Activated T-helper 1 cell treated with anti-CD3 and anti-CD28 coated beads, Interleukin-12 subunit alpha, Interleukin-12 subunit beta, Interleukin-2, Interleukin-4 antibody, amounts not matched to agents 30 ng/mL and 10 ng/mL and 1 ng/mL, durations not matched to agents 14 hours and 24 hours and 36 hours (primary cell): Measurements from ENCODE around the gene RUNX1. TPM values are rescaled to one million over a fixed set of nuclear protein-coding genes. Genes with fewer than 3 reads are reported as not detected.
A peak's percentile ranks its signal among the peaks of the same experiment; 100 is the strongest.

Experiments
- DNase-seq: peaks from one replicate; pipeline ENCODE4 v3.0.0; 2021; ENCODE audit warnings: low spot score
- H3K27ac Mint-ChIP-seq: one replicate; pipeline ENCODE4 v1.8.0; 2021; ENCODE audit warnings: mild to moderate bottlenecking, mixed read lengths
- H3K27me3 Mint-ChIP-seq: one replicate; pipeline ENCODE4 v1.8.0; 2022; ENCODE audit warnings: mild to moderate bottlenecking, moderate library complexity, mixed read lengths; ENCODE audit not compliant: insufficient read depth
- H3K36me3 Mint-ChIP-seq: one replicate; pipeline ENCODE4 v1.8.0; 2021; ENCODE audit warnings: low read depth, mixed read lengths
- H3K4me1 Mint-ChIP-seq: one replicate; pipeline ENCODE4 v1.8.0; 2021; ENCODE audit warnings: low read depth, mixed read lengths
- H3K4me3 Mint-ChIP-seq: one replicate; pipeline ENCODE4 v1.8.0; 2021; ENCODE audit warnings: mild to moderate bottlenecking, moderate library complexity, mixed read lengths
- H3K9me3 Mint-ChIP-seq: one replicate; pipeline ENCODE4 v1.8.0; 2021; ENCODE audit warnings: mixed read lengths
- intact Hi-C: fragments of 100-400 bp; cut with micrococcal nuclease; formaldehyde crosslinking; loops from one replicate; pipeline ENCODE4 v1.15.1; 2024
- total RNA-seq: library from RNA; stranded (reverse); gene quantifications from 2 replicates; pipeline ENCODE4 v1.2.3, GENCODE V29; 2022

Gene RUNX1
- total RNA-seq, 1 donor from 2014 or later, result 116 TPM

DNA sequence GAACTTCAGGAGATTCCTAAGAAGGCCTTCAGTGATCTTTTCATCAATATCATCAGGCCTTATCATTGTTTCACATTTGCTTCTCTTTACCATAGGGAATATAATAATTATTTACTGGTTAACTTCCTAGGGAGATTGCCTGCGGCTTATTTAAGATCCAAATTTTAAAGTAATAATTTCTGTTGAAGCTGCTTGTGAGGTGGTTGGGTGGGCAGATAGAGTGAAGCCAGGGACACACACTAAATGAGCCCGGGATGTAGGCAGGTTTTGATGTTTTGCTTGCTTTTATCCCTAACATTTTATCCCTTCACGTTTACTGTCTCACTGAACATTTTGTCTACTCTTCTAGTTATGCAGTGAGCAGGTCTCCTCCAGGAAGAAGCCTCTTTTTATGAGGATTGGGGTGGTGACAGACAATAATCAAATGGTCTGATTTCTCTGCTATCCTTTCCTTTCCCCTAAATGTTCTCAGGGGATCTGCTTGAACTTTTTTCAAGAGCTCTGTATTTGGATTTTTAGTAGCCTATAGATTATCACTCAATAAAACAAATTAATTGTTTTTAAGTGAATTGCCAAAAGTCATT is 164.7 kb downstream of the RUNX1 start:
- no peaks in the 10 kb centered on the region for H3K9me3 Mint-ChIP-seq
- H3K36me3 Mint-ChIP-seq, result peaks cover 55% of the 10 kb centered on the region
- H3K4me3 Mint-ChIP-seq, result peak overlapping the region; percentile 81
- H3K27me3 Mint-ChIP-seq, result peaks cover 3% of the 10 kb centered on the region
- H3K27ac Mint-ChIP-seq, result no peak overlapping the region
- H3K4me1 Mint-ChIP-seq, result peaks cover 69% of the 10 kb centered on the region
- intact Hi-C loops, result loop anchor here (5.0 kb wide), 1 partner anchor 192 kb away; no protein-coding TSS in a partner anchor
- no peak for DNase-seq

DNA sequence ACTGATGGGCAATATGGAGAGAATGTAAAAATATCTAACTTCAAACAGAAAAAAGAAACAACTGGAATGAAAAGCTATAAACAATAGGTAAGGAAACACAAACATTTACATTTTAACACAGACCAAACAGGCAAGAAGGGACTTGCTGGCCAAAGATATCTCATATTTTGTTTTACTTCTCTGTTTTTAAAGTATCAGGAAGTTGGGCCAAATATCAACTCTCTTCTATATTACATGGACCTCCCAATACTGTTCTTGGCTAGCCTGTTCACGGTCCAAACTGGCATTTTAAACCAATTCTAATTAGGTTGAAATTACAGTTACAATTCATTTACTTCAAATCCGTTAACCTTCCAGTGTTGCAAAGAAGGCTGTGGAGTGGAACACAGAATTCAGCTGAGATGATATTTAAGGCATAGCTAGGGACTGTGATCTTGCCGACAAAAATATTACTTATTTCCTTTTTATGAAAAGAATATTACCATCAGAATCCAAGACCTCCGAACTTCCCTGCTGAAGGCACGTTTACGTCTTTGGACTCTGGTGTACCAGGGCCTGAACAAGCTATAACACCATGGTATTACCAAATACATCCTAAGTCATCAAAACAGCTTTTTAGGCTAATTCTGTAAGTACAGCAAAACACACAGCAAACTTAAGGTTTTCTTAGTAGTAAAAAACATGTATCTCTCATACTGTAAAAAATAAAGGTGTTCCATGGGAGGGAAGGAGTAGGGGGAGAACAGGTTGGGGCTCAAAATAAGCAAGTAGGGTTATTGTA is 165.4 kb downstream of the RUNX1 start:
- intact Hi-C loops, result loop anchor here (2.0 to 5.0 kb wide), 2 partner anchors 17 to 191 kb away; no protein-coding TSS in a partner anchor
- Mint-ChIP-seq H3K36me3 (peaks cover 56% of the 10 kb centered on the region), H3K4me3 (peak overlapping the region; percentile 67), H3K27me3 (peaks cover 3% of the 10 kb centered on the region), H3K4me1 (peaks cover 73% of the 10 kb centered on the region), H3K9me3 (no peaks in the 10 kb centered on the region), H3K27ac (no peak overlapping the region)
- DNase-seq, result no peak

DNA sequence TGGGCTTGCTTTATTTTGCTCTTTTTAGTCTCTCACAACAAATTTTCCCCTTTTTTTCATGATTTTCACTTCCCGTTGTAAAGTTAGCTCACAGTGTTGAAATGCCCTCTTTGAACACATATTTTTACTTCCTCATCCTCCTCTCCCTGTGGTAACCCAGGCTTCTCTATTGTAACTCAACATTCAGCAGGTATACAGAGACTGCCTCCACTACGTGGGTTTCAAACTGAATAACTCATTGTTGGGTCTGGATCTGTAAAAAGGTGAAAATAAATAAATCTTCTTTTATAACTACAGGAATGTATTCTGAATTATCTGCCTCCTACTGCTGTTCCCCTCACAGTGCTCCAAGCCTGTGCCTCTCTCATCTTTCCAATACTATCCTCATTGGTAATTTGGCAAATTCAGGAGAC is 166.4 kb downstream of the RUNX1 start:
- no peaks in the 10 kb centered on the region for H3K27me3 Mint-ChIP-seq

DNA sequence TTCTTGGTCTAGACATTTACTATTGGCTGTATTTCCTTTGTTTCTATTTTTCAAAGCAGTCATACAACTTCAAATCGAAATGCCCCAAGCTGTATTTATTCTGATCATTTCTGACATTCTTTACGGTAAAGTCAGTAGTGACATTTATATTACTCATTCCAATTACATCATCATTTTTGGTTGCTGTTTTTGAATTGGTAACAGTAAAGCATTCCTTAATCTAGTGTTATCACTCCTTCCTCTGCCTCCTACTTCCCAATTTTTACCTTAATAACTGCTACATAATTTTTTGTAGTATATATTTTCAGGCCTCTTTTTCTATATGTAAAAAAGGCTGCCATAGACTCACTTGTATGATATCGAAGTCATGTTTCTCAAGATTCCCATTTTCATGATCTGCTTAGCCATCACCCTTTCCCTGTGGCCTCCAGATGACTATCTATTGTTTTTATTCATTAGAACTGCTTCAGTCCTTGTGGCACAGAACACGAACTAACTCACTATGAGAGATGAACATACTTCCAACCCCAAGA is 167.2 kb downstream of the RUNX1 start:
- Mint-ChIP-seq H3K9me3 (no peaks in the 10 kb centered on the region), H3K4me1 (peaks cover 74% of the 10 kb centered on the region), H3K27me3 (no peaks in the 10 kb centered on the region), H3K36me3 (peaks cover 64% of the 10 kb centered on the region), H3K27ac (peak overlapping the region; percentile 36), H3K4me3 (peak overlapping the region; percentile 67)
- intact Hi-C loops, result loop anchor here (2.0 to 5.0 kb wide), 2 partner anchors 15 to 190 kb away; no protein-coding TSS in a partner anchor
- no peak for DNase-seq

More for the DNA sequence above, 166.4 kb downstream of the RUNX1 start:
- H3K36me3 Mint-ChIP-seq, result peaks cover 63% of the 10 kb centered on the region
- peaks cover 77% of the 10 kb centered on the region for H3K4me1 Mint-ChIP-seq
- peak overlapping the region; percentile 36 for H3K27ac Mint-ChIP-seq
- peak overlapping the region; percentile 67 for H3K4me3 Mint-ChIP-seq
- no peaks in the 10 kb centered on the region for H3K9me3 Mint-ChIP-seq
- no peak for DNase-seq
- intact Hi-C loops, result loop anchor here (2.0 to 5.0 kb wide), 2 partner anchors 16 to 190 kb away; no protein-coding TSS in a partner anchor

DNA sequence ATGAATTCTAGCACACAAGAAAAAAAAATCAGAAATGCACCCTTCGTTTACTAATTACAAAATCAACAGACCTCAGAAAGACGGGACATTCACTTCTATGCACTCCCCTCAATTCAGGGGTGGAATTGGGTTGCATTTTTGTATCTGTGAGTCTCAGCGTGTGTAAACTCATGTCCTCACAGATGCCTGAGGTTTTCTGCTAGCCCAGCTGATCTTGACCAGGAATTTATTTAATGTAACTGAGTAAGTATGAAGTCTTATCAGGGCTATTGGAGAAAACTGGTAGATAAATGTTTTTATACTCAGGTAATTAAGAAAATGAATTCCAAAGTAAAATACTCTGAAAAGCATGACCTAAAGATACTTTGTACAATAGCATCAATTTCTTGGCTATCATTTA is 167.7 kb downstream of the RUNX1 start:
- Mint-ChIP-seq H3K9me3 (no peaks in the 10 kb centered on the region), H3K36me3 (peaks cover 65% of the 10 kb centered on the region), H3K4me3 (peak overlapping the region; percentile 67), H3K27ac (no peak overlapping the region), H3K4me1 (peaks cover 74% of the 10 kb centered on the region), H3K27me3 (no peaks in the 10 kb centered on the region)
- intact Hi-C loops, result loop anchor here (5.0 kb wide), 1 partner anchor 189 kb away; no protein-coding TSS in a partner anchor
- DNase-seq, result no peak

DNA sequence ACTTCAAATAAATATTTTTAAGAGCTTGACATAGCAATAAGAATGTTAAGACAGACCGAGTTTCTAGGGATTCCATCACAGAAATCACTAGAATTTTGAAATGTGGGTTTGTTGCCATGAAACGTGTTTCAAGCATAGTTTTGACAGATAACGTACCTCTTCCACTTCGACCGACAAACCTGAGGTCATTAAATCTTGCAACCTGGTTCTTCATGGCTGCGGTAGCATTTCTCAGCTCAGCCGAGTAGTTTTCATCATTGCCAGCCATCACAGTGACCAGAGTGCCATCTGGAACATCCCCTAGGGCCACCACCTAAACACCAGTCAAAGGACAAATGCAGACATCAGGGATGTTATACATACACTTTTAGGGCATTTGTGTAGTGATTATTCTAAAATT is 168.7 kb downstream of the RUNX1 start:
- Mint-ChIP-seq H3K4me1 (peaks cover 72% of the 10 kb centered on the region), H3K27ac (no peak overlapping the region), H3K36me3 (peaks cover 72% of the 10 kb centered on the region), H3K4me3 (no peak overlapping the region), H3K27me3 (no peaks in the 10 kb centered on the region), H3K9me3 (no peaks in the 10 kb centered on the region)
- intact Hi-C loops, result loop anchor here (5.0 kb wide), 1 partner anchor 188 kb away; no protein-coding TSS in a partner anchor
- no peak for DNase-seq

DNA sequence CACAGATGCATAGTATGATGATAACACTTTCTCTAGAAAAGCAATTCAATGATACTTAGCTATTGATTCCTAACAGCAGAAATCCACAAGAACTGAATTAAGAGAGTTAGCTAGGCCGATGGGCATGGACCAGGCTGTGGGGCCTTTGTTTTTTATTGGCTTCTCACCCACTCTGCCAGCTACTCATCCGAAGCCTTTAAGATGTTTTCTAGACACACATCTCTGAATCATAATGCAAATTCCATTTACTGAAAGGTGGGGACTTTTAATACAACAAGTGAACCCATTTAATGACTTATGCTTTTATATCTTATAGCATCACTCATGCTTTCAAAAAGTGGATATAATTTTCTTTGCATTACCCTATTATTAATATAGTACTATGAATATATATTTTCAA is 170.2 kb downstream of the RUNX1 start:
- Mint-ChIP-seq H3K9me3 (no peaks in the 10 kb centered on the region), H3K4me1 (peaks cover 70% of the 10 kb centered on the region), H3K27me3 (no peaks in the 10 kb centered on the region), H3K27ac (no peak overlapping the region), H3K4me3 (no peak overlapping the region), H3K36me3 (peaks cover 72% of the 10 kb centered on the region)
- intact Hi-C loops, result no loop called here
- DNase-seq, result no peak

DNA sequence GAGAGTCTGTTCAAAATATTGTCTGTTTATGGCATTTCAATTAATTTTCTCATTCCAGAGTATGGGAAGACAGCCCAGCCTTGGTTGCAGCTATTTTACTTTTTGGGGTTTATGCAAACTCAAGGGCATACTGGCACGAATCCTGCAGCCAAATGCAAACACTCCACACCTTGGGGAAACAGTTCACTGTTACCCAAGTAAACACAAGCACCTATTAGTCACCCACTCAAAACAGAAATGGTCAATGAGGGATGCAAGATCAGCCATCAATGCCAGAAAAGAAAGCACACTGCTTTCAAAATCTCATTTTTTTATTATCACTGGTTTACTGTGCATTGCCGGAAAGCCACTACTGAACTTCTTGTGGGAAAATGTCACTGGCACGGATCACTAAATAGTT is 170.6 kb downstream of the RUNX1 start:
- Mint-ChIP-seq H3K9me3 (no peaks in the 10 kb centered on the region), H3K27me3 (no peaks in the 10 kb centered on the region), H3K4me1 (peaks cover 65% of the 10 kb centered on the region), H3K27ac (no peak overlapping the region), H3K4me3 (no peak overlapping the region), H3K36me3 (peaks cover 72% of the 10 kb centered on the region)
- intact Hi-C loops, result no loop called here
- DNase-seq, result no peak

DNA sequence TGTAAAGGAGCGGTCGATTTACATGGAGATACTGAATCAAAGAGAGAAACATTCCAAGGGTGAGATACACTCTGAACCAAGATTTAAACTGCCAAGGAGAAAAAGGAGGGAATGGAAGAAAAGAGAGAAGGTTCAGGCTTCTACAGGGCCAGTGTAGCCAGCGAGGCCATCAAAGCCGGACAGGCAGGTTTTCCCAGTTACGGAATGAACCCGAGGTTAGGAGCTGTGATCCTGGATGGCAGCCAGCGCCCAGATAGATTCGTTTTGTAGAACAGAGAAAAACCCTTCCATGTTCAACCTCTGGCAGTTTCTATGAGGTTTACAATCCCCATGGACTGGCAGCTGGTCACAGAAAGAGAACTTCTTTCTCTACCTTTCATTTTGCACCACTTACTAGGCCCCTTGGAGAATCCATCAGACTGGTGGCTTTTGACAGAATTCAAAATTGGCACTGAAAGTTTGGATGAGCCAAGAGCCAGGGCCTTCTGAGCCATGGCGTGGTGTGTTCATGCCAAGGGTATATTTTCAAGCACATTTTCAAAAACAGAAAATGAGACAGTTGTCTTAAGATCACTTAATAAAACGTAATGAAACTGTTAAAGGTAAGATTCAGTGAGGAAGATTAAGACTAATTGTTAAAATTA is 171.5 kb downstream of the RUNX1 start:
- no peak overlapping the region for H3K27ac Mint-ChIP-seq
- intact Hi-C loops, result no loop called here
- no peaks in the 10 kb centered on the region for H3K27me3 Mint-ChIP-seq
- H3K4me3 Mint-ChIP-seq, result no peak overlapping the region
- no peak for DNase-seq
- H3K36me3 Mint-ChIP-seq, result peaks cover 73% of the 10 kb centered on the region
- peaks cover 64% of the 10 kb centered on the region for H3K4me1 Mint-ChIP-seq
- H3K9me3 Mint-ChIP-seq, result no peaks in the 10 kb centered on the region

DNA sequence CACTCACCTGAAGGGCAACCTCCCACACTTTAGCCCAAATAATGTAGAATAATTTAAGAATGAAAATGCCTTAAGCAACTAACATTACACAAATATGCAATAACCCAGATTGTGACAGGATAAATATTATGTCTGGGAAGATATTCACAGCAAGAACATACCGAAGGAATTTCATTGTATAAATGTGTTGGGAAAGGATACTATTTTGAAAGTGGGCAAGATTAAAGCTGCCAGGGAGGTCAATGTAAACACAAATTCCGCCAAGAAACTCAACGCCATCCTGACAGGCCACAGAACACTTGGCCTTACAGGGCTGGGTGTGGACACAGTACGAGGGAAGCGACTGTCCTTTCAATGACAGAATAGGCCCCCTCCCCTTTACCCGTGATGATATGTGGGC is 173.3 kb downstream of the RUNX1 start:
- no peak overlapping the region for H3K27ac Mint-ChIP-seq
- peaks cover 55% of the 10 kb centered on the region for H3K4me1 Mint-ChIP-seq
- peaks cover 67% of the 10 kb centered on the region for H3K36me3 Mint-ChIP-seq
- no peak for DNase-seq
- H3K9me3 Mint-ChIP-seq, result no peaks in the 10 kb centered on the region
- H3K4me3 Mint-ChIP-seq, result no peak overlapping the region
- no peaks in the 10 kb centered on the region for H3K27me3 Mint-ChIP-seq
- intact Hi-C loops, result no loop called here

DNA sequence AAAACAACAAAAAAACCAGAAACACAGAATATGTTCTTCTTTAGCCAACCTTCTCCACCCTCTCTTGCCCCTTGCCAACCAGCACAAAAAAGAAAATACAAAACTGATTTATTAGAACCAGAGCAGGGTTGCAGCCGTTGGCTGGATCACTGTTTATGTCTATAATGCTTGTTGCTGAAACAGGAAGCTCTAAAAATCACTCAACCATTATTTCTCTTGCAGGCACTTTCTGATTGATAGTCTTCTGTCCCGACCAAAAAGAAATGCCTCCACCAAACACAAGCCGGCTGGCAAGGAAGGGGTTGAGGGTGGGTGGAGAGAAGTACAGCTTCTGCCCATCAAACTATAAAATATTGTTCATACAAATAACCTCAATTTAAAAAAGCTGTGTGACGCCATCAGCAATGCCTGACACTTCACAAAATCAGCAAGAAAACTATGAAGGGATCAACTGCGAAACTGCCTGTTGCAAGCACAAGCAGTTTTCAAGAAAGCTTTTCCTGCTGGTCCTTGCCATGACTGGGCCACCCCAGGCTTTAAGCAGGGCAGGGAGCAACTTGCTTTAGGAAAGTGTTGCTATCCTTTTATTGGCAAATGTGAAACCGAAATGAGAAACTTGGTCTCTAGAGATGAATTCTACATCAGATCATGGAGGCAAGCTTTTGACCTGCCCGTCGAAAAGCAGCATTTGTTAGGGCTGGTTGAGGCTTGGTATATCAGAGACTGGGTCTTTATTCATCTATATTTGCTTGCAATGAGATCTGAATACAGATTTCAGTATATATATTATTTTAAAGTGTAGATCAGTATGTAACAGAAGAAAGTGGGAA is 174.2 kb downstream of the RUNX1 start:
- intact Hi-C loops, result no loop called here
- Mint-ChIP-seq H3K27me3 (no peaks in the 10 kb centered on the region), H3K4me3 (no peak overlapping the region), H3K9me3 (no peaks in the 10 kb centered on the region), H3K27ac (no peak overlapping the region), H3K36me3 (peaks cover 63% of the 10 kb centered on the region), H3K4me1 (peaks cover 48% of the 10 kb centered on the region)
- DNase-seq, result no peak
